Transverse colon (tissue), 3 donors: ENCODE data around the gene TAF1D.

Source experiments
- CTCF ChIP-seq, 5 experiments: fragments of 200-600 bp in 3 of 5; fragments of 450-650 bp in 2 of 5; sonication (generic) in 3 of 5; IDR thresholded peaks; 1 replicate in 2 of 5; 2 replicates in 3 of 5; pipeline ENCODE4 v1.5.1; 2016 to 2017; ENCODE audit warnings: antibody characterized with exemption in 5 of 5, inconsistent platforms in 3 of 5, mild to moderate bottlenecking in 2 of 5, moderate library complexity in 1 of 5
- POLR2A ChIP-seq: fragments of 450-650 bp; IDR thresholded peaks from one replicate; pipeline ENCODE4 v1.6.1; 2016; ENCODE audit warnings: antibody characterized with exemption, mild to moderate bottlenecking, moderate library complexity

GRCh38 chr11:93775289-93775688 is 34.0 kb upstream of the TAF1D start:
- TF ChIP-seq CTCF (IDR thresholded peaks at IDR 0.05) (no peak), POLR2A (no peak)
